ENCODE measurements around the gene CCDC183.
"Not testable (repeated sequence)": the region's sequence is repeated elsewhere in the genome, so short reads cannot be mapped to it uniquely, and the experiment has no call there.

Gene CCDC183

GRCh38 chr9:136826188-136826541, 30.0 kb downstream of the CCDC183 start:
- DNase-seq, result no peak

- peak; percentile 24 for DNase-seq
Measured at GRCh38 chr9:136826703-136827582, 30.8 kb downstream of the CCDC183 start.

- DNase-seq, result no peak
Measured at GRCh38 chr9:136827794-136828473, 31.8 kb downstream of the CCDC183 start.

GRCh38 chr9:136828474-136829140, 32.5 kb downstream of the CCDC183 start:
- DNase-seq, result no peak

- no peak for DNase-seq
Measured at GRCh38 chr9:136829412-136829811, 33.3 kb downstream of the CCDC183 start.

- peak; percentile 22 for DNase-seq
Measured at GRCh38 chr9:136829981-136830885, 34.1 kb downstream of the CCDC183 start.

- DNase-seq, result no peak
Measured at GRCh38 chr9:136831002-136831719, 35.0 kb downstream of the CCDC183 start.

GRCh38 chr9:136831720-136832104, 35.6 kb downstream of the CCDC183 start:
- DNase-seq, result peak; percentile 21

- no peak for DNase-seq
Measured at GRCh38 chr9:136832581-136832980, 36.4 kb downstream of the CCDC183 start.

- DNase-seq, result not testable (repeated sequence)
Measured at GRCh38 chr9:136833381-136834048, 37.4 kb downstream of the CCDC183 start.

GRCh38 chr9:136835162-136835931, 39.2 kb downstream of the CCDC183 start:
- DNase-seq, result peak; percentile 24

GRCh38 chr9:136835932-136836904, 40.1 kb downstream of the CCDC183 start:
- peak; percentile 33 for DNase-seq

- DNase-seq, result peak; percentile 20
Measured at GRCh38 chr9:136837146-136837855, 41.2 kb downstream of the CCDC183 start.

- DNase-seq, result peak; percentile 17
Measured at GRCh38 chr9:136837856-136838277, 41.7 kb downstream of the CCDC183 start.

- peak; percentile 24 for DNase-seq
Measured at GRCh38 chr9:136838314-136839228, 42.4 kb downstream of the CCDC183 start.

GRCh38 chr9:136839229-136840139, 43.3 kb downstream of the CCDC183 start:
- DNase-seq, result peak; percentile 19
